ENCODE data around the gene POLR2L.

The POLR2L gene

GRCh38 chr11:837990-838307 is 4.4 kb downstream of the POLR2L start:
- no peak overlapping the region for H3K4me3 ChIP-seq (ENCODE audit: low read depth, low read length)
- no peak for TF ChIP-seq CTCF (IDR thresholded peaks at IDR 0.05; ENCODE audit: borderline replicate concordance, insufficient read depth, low read depth, low read length)

GRCh38 chr11:837189-837989 is 4.9 kb downstream of the POLR2L start:
- no peak for TF ChIP-seq CTCF (IDR thresholded peaks at IDR 0.05; ENCODE audit: borderline replicate concordance, insufficient read depth, low read depth, low read length)
- H3K4me3 ChIP-seq (ENCODE audit: low read depth, low read length) = no peak overlapping the region

GRCh38 chr11:836700-837099 is 5.6 kb downstream of the POLR2L start:
- TF ChIP-seq CTCF (IDR thresholded peaks at IDR 0.05; ENCODE audit: borderline replicate concordance, insufficient read depth, low read depth, low read length) = no peak
- H3K4me3 ChIP-seq (ENCODE audit: low read depth, low read length) = no peak overlapping the region

GRCh38 chr11:836274-836673 is 6.1 kb downstream of the POLR2L start:
- H3K4me3 ChIP-seq (ENCODE audit: low read depth, low read length) = no peak overlapping the region
- no peak for TF ChIP-seq CTCF (IDR thresholded peaks at IDR 0.05; ENCODE audit: borderline replicate concordance, insufficient read depth, low read depth, low read length)

- H3K4me3 ChIP-seq (ENCODE audit: low read depth, low read length) = no peak overlapping the region
- TF ChIP-seq CTCF (IDR thresholded peaks at IDR 0.05; ENCODE audit: borderline replicate concordance, insufficient read depth, low read depth, low read length) = no peak
These were observed 7.7 kb downstream of the POLR2L start for GRCh38 chr11:834371-835316.

- no peak for TF ChIP-seq CTCF (IDR thresholded peaks at IDR 0.05; ENCODE audit: borderline replicate concordance, insufficient read depth, low read depth, low read length)
- no peak overlapping the region for H3K4me3 ChIP-seq (ENCODE audit: low read depth, low read length)
These were observed 8.4 kb downstream of the POLR2L start for GRCh38 chr11:833849-834311.
